Fibroblast of skin of abdomen (primary cell): ENCODE data around the gene RPS6KA2.

Experiments
- DNase-seq: peaks from one replicate; pipeline ENCODE4 v3.0.0-alpha.2; 2013

RPS6KA2 gene

DNA sequence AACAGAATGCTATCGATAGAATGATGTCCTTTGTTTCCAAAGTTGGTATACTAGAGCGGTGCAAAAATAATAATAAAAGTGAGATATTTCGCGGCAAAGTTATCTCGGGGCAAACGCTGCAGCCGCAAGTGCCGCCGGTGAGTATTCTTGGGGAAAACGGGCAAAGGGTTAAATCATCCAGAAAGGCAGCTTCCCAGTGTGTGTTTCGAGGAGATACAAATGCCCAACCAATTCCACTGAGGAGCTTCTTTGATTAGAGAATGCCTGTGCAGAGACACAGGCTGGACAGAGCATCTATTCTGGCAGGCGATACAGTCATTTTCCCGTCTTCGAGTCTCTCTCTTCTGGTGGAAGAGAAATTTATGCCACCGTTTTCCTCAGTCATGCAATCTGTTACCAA is 186.3 kb downstream of the RPS6KA2 start:
- no peak for DNase-seq

DNA sequence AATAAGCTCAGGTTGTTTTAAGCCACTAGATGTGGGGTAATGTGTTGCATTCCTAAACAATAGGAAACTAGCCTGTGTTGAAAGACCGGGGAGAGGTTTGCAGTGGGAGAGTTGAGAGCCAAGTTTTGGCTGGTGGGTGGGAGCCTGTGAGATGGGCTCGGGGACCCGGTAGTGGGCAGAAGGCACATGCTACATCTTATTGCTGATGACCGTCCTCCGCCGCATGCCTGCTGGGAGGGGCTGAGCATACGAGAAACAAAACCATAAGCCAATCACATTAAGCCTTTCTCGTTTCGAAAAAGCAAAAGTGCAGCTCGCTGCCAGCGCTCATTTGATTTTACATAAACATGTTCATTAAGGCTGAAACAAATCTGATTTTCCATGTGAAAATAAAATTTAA is 186.9 kb downstream of the RPS6KA2 start:
- no peak for DNase-seq

DNA sequence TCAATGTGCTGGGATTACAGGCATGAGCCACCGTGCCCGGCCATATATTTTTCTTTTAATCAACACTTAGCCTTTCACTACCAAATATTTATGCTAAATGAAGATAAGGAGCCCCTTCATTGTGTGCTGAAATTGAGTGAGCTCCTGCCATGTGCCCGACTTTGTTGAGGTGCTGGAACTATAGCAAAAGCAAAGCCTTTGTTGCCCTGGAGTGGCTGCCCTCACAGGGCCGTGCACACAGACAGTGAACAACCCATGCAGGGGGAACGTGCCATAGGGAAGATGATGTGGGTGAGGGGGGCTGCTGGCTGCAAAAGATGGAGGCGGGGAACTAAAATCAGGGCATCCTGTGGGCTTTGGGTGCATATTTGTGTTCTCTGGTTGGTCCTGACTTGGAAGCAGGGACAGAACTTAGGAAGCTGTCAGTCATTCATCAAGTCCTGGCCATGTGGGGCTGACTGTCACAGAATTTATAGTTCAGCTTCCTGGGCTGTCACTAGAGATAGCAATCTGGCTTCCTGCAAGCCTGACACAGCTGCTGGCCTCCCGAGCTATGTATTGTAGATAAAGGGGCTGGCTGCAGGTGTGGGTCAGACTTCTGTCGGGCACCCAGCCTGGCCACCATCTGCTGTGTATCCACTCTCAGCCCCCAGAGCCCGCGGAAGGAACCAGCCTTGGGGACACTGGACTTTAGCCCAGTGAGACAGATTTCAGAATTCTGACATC is 187.5 kb downstream of the RPS6KA2 start:
- DNase-seq: no peak

DNA sequence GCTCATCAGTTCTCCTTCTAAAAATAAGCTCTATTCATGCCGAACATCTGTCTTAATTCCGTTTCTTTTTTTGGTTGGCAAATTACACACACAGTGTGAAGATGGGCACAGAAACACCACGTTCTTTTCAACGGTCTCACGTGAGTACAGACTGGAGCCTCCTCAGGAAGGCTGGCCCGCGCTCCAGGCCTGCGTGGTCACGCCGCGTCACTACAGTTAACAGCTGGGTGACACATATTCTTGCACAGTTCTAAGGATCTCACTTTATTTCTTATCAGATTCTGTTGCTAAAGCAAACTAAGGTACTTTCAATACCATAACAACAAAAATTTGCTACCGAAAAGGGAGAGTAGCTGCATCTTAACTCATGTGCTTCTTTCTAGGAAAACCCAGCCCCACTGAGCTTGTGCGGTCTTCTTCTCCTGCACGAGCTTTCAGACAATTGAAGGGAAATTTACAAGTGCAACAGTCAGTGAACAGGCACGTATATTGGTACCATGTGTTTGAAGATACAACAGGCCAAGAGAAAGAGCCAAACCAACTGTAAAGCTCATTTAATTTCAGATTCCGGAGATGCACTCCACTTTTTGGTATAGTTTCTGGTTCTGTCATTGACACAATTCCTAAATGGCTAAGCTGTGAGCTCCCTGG is 188.7 kb downstream of the RPS6KA2 start:
- no peak for DNase-seq

DNA sequence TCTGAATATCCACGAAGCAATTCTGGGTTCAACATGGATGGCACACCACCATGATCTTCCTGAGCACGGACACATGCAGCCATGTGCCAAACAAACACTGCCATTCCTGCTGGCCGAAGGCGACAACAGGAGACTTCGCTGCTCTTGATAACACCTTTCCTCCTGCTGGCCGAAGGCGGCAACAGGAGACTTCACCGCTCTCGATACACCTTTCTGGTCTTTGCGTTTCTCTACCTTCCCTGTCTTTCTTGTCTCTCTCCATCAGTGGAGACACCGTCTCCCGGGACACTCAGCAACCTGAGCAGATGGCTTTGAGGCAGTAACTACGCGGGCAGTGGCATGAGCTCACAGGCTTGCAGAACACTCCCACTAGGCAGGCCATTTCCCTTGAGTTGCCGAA is 189.4 kb downstream of the RPS6KA2 start:
- DNase-seq: no peak

DNA sequence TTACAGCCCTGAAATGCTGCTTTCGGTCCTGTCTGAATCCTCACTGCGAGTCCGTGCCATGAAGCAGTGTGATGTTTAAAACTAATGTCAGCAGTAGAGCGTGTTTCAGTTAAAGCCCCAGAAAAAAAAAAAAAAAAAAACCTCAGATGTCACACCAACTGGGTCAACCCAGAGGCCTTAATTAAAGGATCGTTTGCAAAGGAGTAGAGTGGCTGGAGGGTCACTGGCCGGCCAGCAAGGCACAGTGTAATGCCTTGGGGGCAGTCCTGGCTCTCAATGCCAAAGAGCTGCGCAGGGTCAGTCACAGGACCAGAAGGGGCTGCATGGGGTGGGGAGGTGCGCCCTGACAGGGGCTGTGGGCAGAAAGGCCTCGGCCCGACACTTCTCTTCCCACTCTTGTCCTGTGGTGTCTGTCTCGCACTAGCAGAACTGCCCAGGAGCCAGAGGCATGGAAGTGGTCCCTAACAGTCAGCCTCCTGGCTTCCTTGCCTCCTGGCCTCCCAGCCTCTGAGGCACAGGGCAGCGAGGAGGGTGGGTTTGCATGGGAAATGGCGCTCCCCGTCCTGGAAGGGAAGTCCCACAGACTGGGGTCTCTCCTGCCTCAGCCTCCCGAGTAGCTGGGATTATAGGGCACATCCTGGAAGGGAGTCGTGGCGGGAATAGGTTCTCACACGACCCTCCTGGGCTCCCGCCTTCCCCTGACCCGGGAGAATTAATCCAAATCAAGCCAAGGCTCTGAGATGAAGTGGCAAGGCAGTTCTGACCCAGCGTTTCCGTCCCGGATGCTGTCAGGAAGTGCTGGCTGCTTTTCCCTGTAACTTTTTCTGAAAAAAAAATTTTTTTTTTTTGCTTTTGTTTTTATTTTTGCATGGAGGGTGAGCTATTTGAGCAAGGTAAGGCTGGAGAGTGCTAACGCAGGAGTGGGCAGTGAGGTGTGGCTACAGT is 190.6 kb downstream of the RPS6KA2 start:
- DNase-seq: no peak

DNA sequence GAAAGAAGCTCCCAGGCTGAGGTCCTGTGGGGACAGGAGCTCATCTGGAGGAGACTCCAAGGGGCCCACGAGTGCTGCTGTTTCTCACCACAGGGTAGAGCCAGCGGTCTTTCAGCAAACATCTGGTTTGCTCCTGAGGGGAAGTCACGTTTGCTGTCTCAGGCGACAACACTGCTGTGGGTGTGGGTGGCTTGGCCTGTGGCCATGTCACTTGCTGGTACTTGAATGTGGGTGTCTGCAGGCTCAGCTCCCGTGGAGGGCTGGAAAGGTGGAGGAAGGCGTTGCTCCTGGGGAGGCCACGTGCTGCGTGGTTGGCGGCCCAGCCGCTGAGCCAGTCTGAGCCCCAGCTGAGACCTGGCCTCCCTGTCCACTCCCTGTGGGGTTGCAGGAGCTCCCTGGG is 191.5 kb downstream of the RPS6KA2 start:
- no peak for DNase-seq

DNA sequence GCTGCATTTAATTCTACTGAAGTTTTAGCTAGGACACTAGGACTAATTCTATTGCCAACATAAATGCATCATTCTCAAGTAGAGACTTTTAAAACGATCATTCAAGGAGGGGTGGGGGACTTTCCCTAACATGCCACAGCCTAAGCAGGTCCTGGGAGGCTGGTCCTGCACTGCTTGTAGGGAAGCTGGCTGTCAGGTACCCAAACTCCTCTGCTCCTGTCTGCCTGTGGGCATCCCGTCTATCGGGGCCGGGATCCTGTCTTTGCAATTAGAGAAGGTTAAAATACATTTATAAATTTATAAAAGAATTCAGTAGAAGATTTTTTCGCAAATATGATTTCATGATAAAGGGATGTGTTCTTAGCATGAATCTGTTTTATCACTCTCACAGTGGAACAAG is 192.7 kb downstream of the RPS6KA2 start:
- no peak for DNase-seq

DNA sequence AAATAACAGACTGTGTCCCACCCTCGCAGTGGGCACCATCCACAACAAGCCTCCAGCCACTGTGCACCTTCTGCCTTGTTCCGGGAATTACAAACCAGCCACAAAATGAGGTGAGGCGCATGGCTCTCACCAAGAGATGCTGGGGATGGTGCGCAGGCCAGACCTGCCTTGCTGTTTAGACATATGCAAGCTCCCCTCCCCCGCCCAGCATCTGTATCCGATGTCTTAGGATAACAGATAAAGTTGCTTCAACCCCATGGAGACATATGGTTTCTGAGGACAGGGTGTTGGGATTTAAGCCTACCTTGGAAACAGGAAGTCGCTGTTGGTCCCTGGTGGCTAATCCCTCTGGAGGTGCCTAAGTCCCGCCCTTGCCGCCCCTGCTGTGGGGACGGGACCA is 194.0 kb downstream of the RPS6KA2 start:
- DNase-seq: no peak

DNA sequence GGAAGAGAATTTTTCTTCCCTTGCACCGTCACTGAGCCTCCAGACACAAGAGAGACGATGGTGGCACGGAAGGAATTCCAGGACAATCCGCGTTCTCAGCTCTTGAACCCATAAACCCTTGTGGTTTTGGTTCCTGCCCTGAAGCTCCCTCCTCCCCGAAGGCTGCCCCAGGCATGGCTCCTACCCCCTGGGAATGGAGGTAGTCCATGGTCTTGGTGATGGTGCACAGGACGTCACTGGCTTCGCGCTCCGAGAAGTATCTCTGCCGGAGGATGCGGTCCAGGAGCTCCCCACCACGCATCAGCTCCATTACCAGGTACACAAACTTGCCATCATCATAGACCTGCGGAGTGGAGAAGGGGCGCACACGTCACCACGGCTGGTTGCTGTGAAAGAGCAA is 196.8 kb downstream of the RPS6KA2 start:
- DNase-seq: no peak

DNA sequence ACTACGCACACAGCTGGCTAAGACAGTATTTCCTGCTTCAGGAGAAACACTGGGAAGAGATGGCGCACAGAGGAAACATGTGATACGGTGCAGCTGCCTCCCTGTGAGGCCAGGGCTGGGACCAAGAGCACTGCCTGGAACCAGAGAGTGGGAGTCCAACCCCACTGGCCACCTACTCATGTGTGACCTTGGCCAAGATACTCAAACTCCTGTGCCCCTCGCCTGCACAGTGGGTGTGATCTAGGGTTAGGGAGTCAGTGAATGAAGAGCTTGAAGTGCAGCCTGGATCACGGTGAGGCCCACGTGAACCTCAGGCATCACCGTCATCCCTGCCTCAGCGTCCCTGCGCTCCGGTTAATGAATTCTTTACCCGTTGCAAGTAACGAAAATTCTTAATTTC is 202.6 kb downstream of the RPS6KA2 start:
- DNase-seq: no peak

DNA sequence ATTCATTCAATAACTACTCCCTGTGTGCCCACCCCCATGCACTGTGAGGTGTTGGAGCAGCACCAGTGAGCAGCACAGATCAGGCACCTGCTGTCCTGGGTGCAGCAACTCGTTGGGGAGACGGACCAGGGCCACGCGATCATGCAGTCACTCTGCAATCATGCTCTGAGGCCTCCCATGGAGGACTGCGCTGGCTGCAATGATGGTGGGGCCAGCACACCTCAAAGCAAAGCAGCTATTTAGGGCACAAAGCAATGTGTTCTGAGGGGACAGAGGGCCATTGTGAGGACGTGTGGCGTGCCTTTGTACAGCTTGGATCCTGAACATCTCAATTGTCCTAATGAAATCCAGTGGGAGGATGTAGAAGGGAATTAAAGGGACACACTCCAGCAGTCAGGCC is 203.3 kb downstream of the RPS6KA2 start:
- no peak for DNase-seq

DNA sequence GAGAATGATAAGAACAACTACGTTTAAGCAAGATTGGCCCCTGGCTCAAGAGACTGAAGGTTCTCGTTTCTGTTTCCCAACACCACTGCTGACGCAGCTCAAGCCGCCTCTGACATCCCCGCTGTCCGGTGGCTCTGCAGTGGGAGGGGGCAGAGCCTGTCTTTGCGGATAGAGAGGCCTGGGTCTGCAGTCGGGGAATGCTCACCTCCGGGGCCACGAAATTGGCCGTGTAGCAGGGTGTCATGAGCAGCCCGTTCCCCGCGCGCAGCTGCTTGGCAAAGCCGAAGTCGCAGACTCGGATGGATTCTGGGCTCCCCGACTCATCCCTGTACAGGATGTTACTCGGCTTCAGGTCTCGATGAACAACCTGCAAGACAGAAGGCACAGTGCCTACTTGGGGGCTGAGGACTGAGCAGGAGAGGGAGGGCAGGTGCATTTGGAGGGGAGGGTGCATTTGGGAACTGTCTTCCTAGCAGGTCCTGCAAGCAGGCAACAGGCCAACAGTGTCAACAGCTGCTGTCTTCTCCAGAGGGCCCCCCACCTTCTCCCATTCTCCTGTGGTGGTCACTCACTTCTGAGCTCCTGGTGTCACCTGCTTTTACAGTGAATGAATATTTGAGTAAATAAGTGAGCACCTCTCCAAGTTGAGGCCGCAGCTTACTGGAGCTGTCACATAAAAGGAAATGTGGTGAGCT is 203.9 kb downstream of the RPS6KA2 start:
- DNase-seq: no peak

DNA sequence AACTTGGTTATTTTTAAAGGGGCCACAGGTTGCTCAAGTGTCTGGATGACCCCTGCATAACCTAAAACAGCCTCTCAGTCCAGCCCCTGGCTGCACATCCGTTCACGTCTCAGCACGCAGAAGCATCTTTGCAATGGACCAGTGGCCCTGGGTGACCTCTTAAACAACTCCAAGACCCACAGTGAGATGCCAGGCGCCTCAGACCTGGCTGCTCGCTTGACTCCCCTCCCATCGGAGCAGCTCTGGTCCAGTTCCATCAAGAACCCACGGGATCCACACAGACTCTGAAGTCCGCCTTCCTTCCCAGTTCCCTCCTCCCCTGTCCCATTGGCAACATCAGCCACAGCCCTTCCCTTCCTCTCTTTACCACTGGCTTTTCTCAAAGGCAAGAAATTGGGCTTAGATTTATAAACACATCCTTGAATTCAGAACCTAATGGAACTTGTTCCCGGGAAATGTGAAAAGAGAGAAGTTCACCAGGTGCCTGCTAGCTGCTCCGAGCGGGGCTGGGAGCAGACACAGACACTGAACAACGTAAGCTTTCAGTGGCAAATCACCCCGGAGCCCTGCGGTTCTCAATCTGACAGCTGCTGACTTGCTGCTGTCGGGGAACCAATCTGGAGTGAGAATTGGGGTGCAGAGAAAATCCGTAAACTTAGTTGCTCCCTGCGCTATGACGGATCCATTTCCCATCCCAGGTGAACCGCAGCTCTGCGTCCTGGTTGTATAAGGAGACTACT is 204.7 kb downstream of the RPS6KA2 start:
- DNase-seq: no peak

DNA sequence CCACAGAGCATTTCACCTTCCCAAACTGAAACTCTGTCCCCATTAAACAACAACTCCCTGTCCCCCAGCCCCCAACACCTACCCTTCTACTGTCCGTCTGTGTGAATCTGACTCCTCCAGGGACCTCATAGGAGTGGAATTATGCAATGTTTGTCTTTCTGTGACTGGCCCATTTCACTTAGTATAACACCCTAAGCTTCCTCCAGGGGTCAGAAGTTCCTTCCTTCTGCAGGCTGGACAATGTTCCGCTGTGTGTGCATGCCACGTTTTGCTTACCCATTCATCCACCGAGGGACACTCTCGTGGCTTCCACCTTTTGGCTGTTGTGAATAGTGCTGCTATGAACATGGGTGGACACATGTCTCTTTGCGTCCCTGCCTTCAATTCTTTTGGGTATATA is 206.7 kb downstream of the RPS6KA2 start:
- no peak for DNase-seq

DNA sequence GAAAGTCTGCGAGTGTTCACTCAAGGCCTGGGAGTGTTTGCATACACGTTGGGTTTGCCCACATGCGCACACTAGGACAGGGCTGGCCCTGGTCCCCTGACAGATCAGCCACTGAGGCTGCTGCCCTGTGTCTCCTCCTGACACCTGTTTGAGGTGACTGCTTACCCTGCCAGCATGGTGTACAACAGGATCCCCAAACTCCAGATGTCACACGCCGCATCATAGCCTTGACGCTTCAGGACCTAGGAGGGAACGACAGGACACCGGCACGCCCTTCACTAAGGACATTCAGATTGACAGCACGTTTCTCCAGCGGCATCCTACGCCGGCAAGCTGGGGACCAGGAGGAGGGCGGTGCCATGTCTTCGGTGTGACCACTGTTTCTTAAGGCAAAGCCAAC is 207.3 kb downstream of the RPS6KA2 start:
- no peak for DNase-seq

DNA sequence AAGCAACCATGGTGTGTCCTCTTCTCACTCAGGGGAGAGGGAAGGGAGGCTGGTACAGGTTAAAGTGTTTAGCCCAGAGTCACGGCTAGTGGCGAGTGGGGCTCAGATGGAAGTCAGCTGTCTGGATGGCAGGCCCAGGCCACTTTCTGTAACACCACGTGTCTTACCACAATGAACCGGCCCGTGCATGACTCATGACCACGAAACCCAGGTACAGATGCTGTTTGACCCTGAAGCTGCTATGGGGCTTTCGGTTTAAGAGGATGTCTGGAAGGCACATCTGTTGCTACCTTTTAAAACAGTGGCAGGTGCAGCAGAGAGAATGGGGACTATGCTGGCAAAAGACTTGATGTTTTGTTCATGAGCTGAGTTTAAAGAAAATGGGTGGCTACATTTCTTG is 207.8 kb downstream of the RPS6KA2 start:
- peak; percentile 20 for DNase-seq

DNA sequence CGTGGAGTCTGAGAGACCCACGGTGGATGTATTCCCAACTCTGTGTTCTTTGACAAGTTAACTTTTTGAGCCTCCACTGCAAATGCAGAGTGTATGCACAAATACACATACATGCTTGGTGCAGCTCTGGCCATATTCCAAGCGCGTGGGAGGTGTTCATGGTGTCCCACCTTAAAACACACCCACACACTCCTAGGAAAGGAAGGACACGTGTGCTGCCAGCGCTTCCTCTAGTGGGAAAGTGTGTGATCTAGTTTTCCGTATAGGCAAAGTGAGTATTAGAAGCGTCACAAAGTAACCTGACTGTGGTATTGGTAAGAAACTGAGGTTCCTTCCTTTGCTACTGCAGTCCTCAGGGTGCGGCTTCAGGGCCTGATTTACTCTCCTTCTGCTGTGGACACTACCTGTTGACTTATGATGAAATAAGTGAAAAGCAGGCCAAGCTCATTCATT is 208.3 kb downstream of the RPS6KA2 start:
- DNase-seq: no peak

DNA sequence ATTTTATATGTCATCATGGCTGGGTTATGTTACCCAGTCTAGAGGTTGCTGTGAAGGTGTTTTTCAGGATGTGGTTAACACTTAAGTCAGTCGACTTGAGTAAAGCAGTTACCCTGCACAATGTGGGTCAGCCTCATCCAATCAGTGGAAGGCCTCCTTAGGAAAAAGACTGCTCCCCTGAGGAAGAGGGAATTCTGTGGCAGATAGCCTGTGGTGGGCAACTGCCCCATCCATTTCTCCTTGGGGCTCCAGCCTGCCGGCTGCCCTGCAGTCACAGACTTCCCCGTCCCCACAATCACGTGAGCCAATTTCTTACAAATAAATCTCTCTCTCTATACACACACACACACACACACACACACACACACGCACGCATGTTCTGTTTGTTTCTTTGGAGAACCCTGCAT is 209.8 kb downstream of the RPS6KA2 start:
- DNase-seq: no peak

DNA sequence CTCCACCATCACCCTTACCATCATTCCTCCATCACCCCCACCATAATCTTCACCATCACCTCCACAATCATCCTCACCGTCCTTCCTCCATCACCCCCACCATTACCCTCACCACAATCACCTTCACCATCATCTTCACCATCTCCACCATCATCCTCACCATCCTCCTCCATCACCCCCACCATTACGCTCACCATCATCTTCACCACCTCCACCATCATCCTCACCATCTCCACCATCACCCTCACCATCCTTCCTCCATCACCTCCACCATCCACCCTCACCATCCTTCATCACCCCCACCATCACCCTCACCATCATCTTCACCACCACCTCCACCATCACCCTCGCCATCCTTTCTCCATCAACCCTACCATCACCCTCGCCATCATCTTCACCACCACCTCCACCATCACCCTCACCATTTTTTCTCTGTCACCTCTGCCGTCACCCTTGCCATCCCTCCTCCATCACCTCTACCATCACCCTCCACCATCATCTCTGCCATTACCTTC is 211.2 kb downstream of the RPS6KA2 start:
- no peak for DNase-seq

DNA sequence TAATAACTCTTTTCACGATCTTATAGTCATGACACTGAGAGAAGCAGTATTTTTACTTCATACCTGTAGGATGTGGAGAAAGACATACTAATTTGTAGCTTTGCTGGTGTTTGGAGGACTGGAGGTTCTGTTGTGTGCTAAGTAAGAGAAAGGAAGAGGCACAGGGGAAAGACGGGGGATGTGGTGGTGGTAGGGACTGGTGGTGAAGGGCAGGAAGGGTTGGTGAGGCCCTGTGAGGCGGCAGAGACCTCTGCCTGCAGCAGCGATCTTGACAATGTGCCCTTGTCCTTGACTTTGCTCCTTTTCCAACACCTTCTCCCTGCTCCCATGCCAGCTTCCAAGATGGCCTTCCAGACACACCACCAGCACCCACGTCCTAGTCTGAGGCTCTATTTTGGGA is 211.7 kb downstream of the RPS6KA2 start:
- DNase-seq: no peak

DNA sequence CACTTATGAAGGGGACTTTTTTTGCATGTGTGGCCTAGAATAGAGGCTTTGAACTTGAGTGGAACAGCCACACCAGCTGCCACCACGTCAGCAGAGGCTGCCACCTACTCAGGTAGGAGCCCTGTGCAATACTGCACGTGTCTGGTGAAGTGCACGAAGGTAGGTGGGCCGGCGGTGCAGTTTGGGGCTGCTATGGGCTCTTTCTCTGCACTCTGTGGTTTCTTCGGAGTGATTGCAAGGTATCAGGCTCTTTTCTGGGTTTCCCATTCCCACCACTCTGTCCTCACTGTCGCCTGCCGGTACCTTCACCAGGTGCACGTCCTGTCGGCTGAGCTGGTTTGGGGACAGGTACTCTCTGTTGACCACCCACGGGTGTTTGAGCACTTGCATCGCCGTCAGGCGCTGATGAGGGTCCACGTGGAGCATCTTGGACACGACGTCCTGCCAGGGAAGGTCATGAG is 213.5 kb downstream of the RPS6KA2 start:
- no peak for DNase-seq
